B cell (primary cell): ENCODE results near the gene AGTR1. TPM values are rescaled to one million over a fixed set of nuclear protein-coding genes. Genes with fewer than 3 reads are reported as not detected.

ENCODE experiments used
- ATAC-seq: fragments of 200-7000 bp; cut with Tn5 transposase; one replicate; pipeline ENCODE4 v1.10.0; 2021; ENCODE audit warnings: low read depth, mild to moderate bottlenecking, moderate number of reproducible peaks, moderate library complexity
- CTCF ChIA-PET: fragments of 350-600 bp; sonication (Branson Sonifier 250); formaldehyde crosslinking; loops from one replicate; lab custom pipeline; 2021; ENCODE audit warnings: antibody characterized with exemption, inconsistent platforms; lab: Charles Lee
- POLR2A ChIA-PET: fragments of 350-600 bp; sonication (Branson Sonifier 250); formaldehyde crosslinking; loops from one replicate; lab custom pipeline; 2021; ENCODE audit warnings: antibody characterized with exemption; lab: Charles Lee
- DNase-seq: peaks from one replicate; pipeline ENCODE4 v3.0.0; 2013
- H2AFZ ChIP-seq: 2 replicates; pipeline ENCODE4 v1.6.1; 2012; ENCODE audit warnings: mild to moderate bottlenecking, low read depth, low read length; ENCODE audit not compliant: insufficient read depth, poor library complexity, severe bottlenecking
- H3K27ac ChIP-seq, 2 donors: 1 replicate in 1 of 2; 2 replicates in 1 of 2; pipeline ENCODE4 v1.5.1; 2012 to 2013; ENCODE audit warnings: low read length in 2 of 2, mild to moderate bottlenecking in 2 of 2, moderate library complexity in 1 of 2
- H3K27me3 ChIP-seq, 4 experiments: fragments of 200-600 bp in 1 of 4; sonication (generic) in 1 of 4; replicated peaks in 1 of 4; 1 replicate in 2 of 4; 2 replicates in 2 of 4; pipeline versions ENCODE4 v1.6.1 to v1.7.0; 2013 to 2016; ENCODE audit warnings: low read length in 3 of 4, mild to moderate bottlenecking in 2 of 4, mixed read lengths in 1 of 4, moderate library complexity in 1 of 4; ENCODE audit not compliant: insufficient read depth in 4 of 4, control insufficient read depth in 3 of 4; ENCODE audit errors: control extremely low read depth in 1 of 4
- H3K36me3 ChIP-seq, 2 experiments: replicated peaks in 1 of 2; 1 replicate in 1 of 2; 2 replicates in 1 of 2; pipeline versions ENCODE4 v1.6.1 to v1.7.1; 2013; ENCODE audit warnings: low read length in 1 of 2; ENCODE audit not compliant: insufficient read depth in 2 of 2, control insufficient read depth in 1 of 2; ENCODE audit errors: control extremely low read depth in 1 of 2, extremely low read depth in 1 of 2
- H3K4me1 ChIP-seq, 2 donors: fragments of 200-600 bp in 1 of 2; sonication (generic) in 1 of 2; 1 replicate in 1 of 2; 2 replicates in 1 of 2; pipeline versions ENCODE4 v1.5.1 to v1.6.1; 2013 to 2017; ENCODE audit warnings: low read length in 2 of 2; ENCODE audit not compliant: control insufficient read depth in 2 of 2, insufficient read depth in 2 of 2
- H3K4me2 ChIP-seq: replicated peaks from 2 replicates; pipeline ENCODE3; 2012; ENCODE audit warnings: mild to moderate bottlenecking, low read depth, low read length; ENCODE audit not compliant: poor library complexity, severe bottlenecking
- H3K4me3 ChIP-seq, 5 experiments: fragments of 200-600 bp in 1 of 5; sonication (generic) in 1 of 5; 1 replicate in 3 of 5; 2 replicates in 2 of 5; pipeline versions ENCODE4 v1.5.1 to v1.7.0; 2011 to 2016; ENCODE audit warnings: low read length in 4 of 5, mild to moderate bottlenecking in 4 of 5, low read depth in 2 of 5, control low read depth in 1 of 5, moderate library complexity in 1 of 5; ENCODE audit not compliant: insufficient read depth in 1 of 5; ENCODE audit errors: control extremely low read depth in 1 of 5, extremely low read depth in 1 of 5
- H3K79me2 ChIP-seq: fragments of 200-600 bp; sonication (generic); one replicate; pipeline ENCODE4 v1.6.0; 2016; ENCODE audit warnings: low read length; ENCODE audit not compliant: control insufficient read depth, insufficient read depth
- H3K9ac ChIP-seq: fragments of 200-600 bp; sonication (generic); 2 replicates; pipeline ENCODE4 v1.6.1; 2017; ENCODE audit warnings: mild to moderate bottlenecking, low read length, moderate library complexity
- H3K9me3 ChIP-seq, 3 donors: one replicate each; pipeline versions ENCODE4 v1.6.1 to v1.7.1; 2013; ENCODE audit warnings: low read length in 2 of 3; ENCODE audit not compliant: control insufficient read depth in 2 of 3, insufficient read depth in 1 of 3; ENCODE audit errors: control extremely low read depth in 1 of 3
- H4K20me1 ChIP-seq: 2 replicates; pipeline ENCODE4 v1.6.0; 2012; ENCODE audit warnings: mild to moderate bottlenecking, low read length; ENCODE audit not compliant: insufficient read depth, control insufficient read depth, poor library complexity, severe bottlenecking
- H3K27ac Mint-ChIP-seq: one replicate; pipeline ENCODE4 v1.8.0; 2021; ENCODE audit warnings: mixed read lengths
- H3K27me3 Mint-ChIP-seq: one replicate; pipeline ENCODE4 v1.8.0; 2021; ENCODE audit warnings: mixed read lengths
- H3K4me1 Mint-ChIP-seq: one replicate; pipeline ENCODE4 v1.8.0; 2021; ENCODE audit warnings: mixed read lengths
- H3K4me3 Mint-ChIP-seq: one replicate; pipeline ENCODE4 v1.8.0; 2021; ENCODE audit warnings: mixed read lengths
- H3K9me3 Mint-ChIP-seq: one replicate; pipeline ENCODE4 v1.8.0; 2022; ENCODE audit warnings: mixed read lengths; ENCODE audit not compliant: insufficient read depth
- CTCF ChIP-seq: fragments of 200-600 bp; IDR thresholded peaks from one replicate; pipeline ENCODE4 v1.8.0; 2022; ENCODE audit warnings: antibody characterized with exemption, mild to moderate bottlenecking
- EZH2 ChIP-seq: IDR thresholded peaks from 2 replicates; pipeline ENCODE4 v1.6.1; 2012; ENCODE audit warnings: borderline replicate concordance, low read depth, mild to moderate bottlenecking, moderate library complexity, low read length; ENCODE audit not compliant: insufficient read depth, poor library complexity, severe bottlenecking
- WGBS: methylation state at CpG from one replicate; pipeline ENCODE4 v1.1.5; 2013; ENCODE audit warnings: missing lambda C conversion rate; ENCODE audit not compliant: insufficient coverage; 5-methylcytosine and 5-hydroxymethylcytosine counted together
- intact Hi-C: fragments of 100-400 bp; cut with micrococcal nuclease; formaldehyde crosslinking; loops from one replicate; pipeline ENCODE4 v1.10.0; 2022
- polyA plus RNA-seq: library from polyadenylated mRNA; depleted of rRNA; stranded (reverse); fragments of >200 nt; gene quantifications from 2 replicates; pipeline ENCODE4 v1.2.3, GENCODE V29; 2012
- total RNA-seq, 2 donors: library from RNA; stranded (reverse); fragments of 120-200 nt in 1 of 2; gene quantifications; 1 replicate in 1 of 2; 2 replicates in 1 of 2; pipeline versions ENCODE4 v1.2.3 to v1.2.4, GENCODE V29; 2013 to 2022

The AGTR1 gene
- total and polyA plus RNA-seq, 2 donors (not counting 1 experiment from before 2014, with no cell fraction given): not detected

DNA sequence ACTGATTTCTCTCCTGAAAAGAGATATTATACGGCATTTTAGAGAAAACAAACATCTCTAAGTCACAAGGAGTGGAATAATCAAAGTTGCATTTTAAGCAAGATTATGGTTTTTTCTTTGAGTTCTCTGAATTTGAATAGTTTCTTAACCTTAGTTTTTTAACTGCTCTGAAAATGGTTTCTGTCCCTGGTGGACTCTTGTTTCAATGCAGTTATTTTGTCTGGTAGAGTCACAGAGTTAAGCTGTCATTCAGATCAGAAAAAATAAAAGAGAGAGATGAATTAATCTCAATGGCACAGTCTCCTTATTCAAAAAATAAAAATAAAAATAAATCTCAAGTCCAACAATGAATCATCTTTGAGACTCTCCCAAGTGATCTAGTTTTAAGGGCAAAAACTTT is 19.0 kb downstream of the AGTR1 start:
- H3K9me3 Mint-ChIP-seq: no peaks in the 10 kb centered on the region
- DNase-seq (no peak), ATAC-seq (no peak)
- no peaks in the 10 kb centered on the region for H3K27me3 ChIP-seq
- no peaks in the 10 kb centered on the region for H3K79me2 ChIP-seq
- H3K4me2 ChIP-seq: no peak overlapping the region
- no peaks in the 10 kb centered on the region for H3K4me1 Mint-ChIP-seq
- CTCF ChIA-PET: interaction anchor here (0.6 kb wide), 1 partner anchor 174 kb away, joined by 3 read pairs; no protein-coding TSS in a partner anchor
- no peak overlapping the region for H3K27ac ChIP-seq
- TF ChIP-seq CTCF (no peak), EZH2 (no peak)
- H3K4me1 ChIP-seq: no peaks in the 10 kb centered on the region
- no peak overlapping the region for H3K27ac Mint-ChIP-seq
- WGBS: no CpG with 5 or more reads among the region's 1 CpG
- POLR2A ChIA-PET: no interaction called here
- no peak overlapping the region for H3K4me3 ChIP-seq
- H3K9ac ChIP-seq: no peak overlapping the region
- no peak overlapping the region for H3K4me3 Mint-ChIP-seq
- no peaks in the 10 kb centered on the region for H3K9me3 ChIP-seq
- intact Hi-C loops: no loop called here
- H3K27me3 Mint-ChIP-seq: no peaks in the 10 kb centered on the region
- H4K20me1 ChIP-seq: no peaks in the 10 kb centered on the region
- H2AFZ ChIP-seq: no peak overlapping the region
- no peaks in the 10 kb centered on the region for H3K36me3 ChIP-seq

- DNase-seq: no peak
- Histone ChIP-seq H3K9ac (no peak overlapping the region), H3K79me2 (no peaks in the 10 kb centered on the region), H3K9me3 (no peaks in the 10 kb centered on the region), H3K4me1 (no peaks in the 10 kb centered on the region), H4K20me1 (no peaks in the 10 kb centered on the region), H3K4me2 (no peak overlapping the region), H3K27me3 (no peaks in the 10 kb centered on the region), H3K27ac (no peak overlapping the region), H2AFZ (no peak overlapping the region), H3K36me3 (no peaks in the 10 kb centered on the region), H3K4me3 (no peak overlapping the region)
- CTCF ChIA-PET: no interaction called here
- Mint-ChIP-seq H3K4me3 (no peak overlapping the region), H3K4me1 (no peaks in the 10 kb centered on the region), H3K9me3 (no peaks in the 10 kb centered on the region), H3K27me3 (no peaks in the 10 kb centered on the region), H3K27ac (no peak overlapping the region)
- 100% methylated on average over 1 of the region's 3 CpGs for WGBS
- intact Hi-C loops: no loop called here
- no peak for ATAC-seq
- TF ChIP-seq EZH2 (no peak), CTCF (no peak)
- POLR2A ChIA-PET: no interaction called here
These were observed 20.3 kb downstream of the AGTR1 start for GRCh38 chr3:148717885-148718561.
